NCI-H2081 (cell line): ENCODE measurements around the gene FLT4.
"Not testable (repeated sequence)": the region's sequence is repeated elsewhere in the genome, so short reads cannot be mapped to it uniquely, and the experiment has no call there.

Experiments
- DNase-seq, 2 experiments: peaks; one replicate each; lab custom pipeline; 2025; lab: John Stamatoyannopoulos, UW

Gene FLT4

GRCh38 chr5:180649297-180650039, at the start of gene FLT4:
Gene FLT4 (minus strand): TSS chr5:180649600. CDS start chr5:180649545, 55 bp downstream.
- no peak for DNase-seq

DNA sequence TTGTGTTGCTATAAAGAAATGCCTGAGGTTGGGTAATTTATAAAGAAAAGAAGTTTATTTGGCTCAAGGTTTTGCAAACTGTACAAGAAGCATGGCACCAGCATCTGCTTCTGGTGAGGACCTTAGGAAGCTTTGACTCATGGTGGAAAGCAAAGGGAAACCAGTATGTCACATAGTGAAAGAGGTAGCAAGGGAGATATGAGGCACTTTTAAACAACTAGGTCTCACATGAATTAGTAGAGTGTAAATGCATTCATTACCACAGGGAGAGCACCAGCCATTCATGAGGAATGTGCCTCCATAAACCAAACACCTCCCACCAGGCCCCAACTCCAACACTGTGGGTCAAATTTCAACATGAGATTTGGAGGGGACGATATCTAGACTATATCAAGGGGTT, 49.6 kb upstream of the FLT4 start:
- DNase-seq: no peak

GRCh38 chr5:180696116-180696515, 46.7 kb upstream of the FLT4 start:
- DNase-seq: no peak

DNA sequence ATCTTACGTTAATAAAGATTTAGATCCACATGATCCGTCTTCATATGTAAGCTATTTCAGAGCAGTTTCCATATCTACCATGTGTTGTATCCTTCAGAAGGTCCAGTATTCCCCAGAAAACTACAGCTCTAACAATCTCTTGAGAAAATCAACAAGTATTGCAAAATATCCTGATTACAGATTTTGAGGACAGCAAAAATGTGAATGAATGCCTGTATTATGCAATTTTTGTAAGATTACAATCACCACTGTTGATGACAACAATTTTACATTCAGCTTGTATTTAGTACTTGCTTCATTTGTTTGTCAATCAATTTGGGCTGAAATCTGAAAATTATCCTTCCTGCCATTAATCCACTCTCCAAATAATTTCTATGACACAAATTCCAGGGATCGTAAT, 43.0 kb upstream of the FLT4 start:
- no peak for DNase-seq

DNA sequence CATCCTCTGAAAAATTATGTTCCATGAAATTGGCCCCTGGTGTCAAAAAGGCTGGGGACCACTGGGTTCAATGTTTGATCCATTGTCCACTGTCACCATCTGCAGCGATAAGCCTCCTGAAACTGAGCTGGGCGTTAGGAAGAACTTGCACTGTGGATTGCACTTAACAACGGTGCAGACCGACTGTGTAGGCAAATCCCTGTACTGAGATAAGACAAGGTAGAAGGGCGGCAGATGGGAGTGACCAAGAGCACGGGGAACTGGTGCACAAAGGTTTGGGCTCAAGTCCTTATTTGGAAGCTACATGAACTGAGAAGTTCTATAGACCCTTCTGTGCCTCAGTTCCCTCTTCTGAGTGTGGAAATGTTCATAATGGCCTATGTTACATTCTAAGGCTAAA, 41.6 kb upstream of the FLT4 start:
- DNase-seq: no peak

- no peak for DNase-seq
These were observed 41.2 kb upstream of the FLT4 start for GRCh38 chr5:180690562-180690961.

- no peak for DNase-seq
These were observed 40.4 kb upstream of the FLT4 start for GRCh38 chr5:180689775-180690174.

DNA sequence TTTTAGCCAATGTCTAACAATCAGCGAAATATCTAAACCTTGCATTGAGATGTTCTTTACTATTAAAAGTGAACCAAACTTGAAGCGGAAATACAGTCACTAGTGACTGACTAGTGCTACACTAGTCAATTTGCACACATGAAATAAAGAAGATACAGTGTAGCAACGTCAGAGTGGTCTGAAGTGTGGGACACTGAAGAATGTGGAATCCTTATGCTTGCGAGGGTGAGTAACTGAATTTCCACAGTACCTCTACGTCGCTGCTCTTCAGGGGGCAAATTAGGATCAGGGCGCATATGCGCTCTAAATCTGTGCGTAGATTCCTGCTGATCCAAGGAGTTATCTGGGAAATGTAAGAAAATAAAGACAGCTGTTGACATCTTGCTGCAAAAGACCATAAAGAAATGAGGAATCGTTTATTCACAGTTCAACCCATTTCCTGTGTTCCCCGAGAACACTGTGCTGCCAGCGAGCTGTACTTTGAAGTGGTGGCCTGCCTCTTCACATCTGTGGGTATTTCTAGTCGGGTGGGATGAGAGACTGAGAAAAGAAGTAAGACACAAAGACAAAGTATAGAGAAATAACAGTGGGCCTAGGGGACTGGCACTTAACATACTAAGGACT, 39.8 kb upstream of the FLT4 start:
- no peak for DNase-seq

- no peak for DNase-seq
These were observed 39.1 kb upstream of the FLT4 start for GRCh38 chr5:180688330-180689070.

GRCh38 chr5:180686799-180687198, 37.4 kb upstream of the FLT4 start:
- DNase-seq: not testable (repeated sequence)

DNA sequence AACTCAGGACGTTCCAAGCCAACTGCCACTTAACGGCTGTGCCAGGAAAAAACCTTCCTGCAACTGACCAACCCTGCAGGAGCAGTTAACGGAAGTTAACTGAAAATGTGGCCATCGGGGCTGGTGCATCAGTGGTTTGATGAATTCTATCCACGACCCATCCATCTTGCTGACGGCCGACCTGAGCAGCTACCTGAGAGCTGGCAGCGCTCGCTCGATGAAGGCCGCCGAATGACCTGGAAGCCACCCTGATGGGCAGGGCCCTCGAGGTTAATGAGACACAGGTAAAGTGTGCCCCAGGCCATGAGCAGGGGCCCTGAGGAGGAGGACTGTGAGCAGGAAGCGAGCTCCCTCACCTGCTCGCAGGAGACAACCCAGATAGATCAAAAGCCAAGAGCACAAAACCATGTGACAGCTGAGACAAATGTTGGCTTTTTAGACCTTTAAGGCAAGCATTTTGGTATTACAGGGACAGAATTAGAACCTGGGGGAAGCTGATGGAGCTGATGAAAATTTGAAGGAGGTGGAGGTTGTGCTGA, 35.3 kb upstream of the FLT4 start:
- DNase-seq: no peak

DNA sequence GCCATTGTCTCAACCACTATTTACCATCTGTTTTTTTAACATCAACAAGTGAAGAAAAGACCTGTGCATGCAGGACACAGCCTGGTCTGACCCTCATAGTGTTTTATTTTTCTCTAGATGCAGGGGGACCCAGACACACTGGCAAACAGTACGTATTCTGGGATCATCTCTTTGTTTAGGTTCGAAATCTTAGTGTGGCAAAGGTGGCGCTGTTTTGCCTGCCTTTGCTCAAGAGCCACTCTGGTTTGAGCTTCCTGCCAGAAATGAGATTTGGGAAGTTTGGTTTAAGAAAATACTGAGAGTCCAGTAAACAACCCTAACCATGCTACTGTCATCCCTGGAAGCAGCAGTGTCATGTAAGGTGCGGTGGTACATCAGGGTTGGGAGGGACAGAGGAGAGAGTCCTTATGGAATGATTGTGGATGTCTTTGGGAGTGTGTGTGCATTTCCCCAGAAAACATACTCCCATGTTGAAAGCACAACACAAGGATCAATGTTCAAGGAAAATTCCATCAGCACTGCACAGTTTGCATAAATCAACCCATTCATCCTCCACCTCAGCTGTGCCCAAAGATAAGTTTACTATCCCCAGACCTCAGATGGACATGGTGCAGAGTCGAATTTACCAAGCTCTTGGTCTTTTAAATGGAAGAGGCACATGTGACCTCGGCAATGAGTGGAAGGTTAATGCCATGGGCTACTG, 34.0 kb upstream of the FLT4 start:
- DNase-seq: no peak

DNA sequence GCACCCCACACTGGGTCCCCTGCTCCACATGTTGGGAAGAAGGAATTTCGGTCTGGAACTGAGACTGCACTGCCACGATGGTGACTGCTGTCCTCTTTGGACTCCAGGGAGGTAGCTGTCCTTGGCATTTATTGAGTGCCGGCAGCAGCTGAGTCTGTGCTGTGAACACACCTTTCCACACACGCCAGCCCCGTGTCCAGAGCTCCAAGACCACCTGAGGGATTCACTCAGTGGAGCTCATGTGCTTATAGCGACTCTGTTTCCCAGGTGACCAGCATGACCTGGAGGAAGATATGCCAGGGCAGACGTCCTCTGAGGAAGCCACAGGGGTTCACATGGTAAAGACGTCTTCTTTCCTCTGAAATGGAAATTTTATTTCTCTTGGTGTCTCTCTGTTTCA, 33.2 kb upstream of the FLT4 start:
- DNase-seq: no peak

GRCh38 chr5:180682008-180682407, 32.6 kb upstream of the FLT4 start:
- DNase-seq: not testable (repeated sequence)

DNA sequence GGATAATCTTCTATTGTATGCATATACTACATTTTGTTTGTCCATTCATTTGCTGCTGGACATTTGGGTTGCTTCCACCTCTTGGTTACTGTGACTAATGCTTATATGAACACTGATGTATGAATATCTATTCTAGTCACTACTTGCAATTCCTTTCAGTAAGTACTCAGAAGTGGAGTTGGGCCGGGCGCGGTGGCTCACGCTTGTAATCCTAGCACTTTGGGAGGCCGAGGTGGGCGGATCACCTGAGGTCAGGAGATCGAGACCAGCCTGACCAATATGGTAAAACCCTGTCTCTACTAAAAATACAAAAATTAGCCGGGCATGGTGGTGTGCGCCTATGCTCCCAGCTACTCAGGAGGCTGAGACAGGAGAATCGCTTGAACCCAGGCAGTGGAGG, 28.9 kb upstream of the FLT4 start:
- not testable (repeated sequence) for DNase-seq

DNA sequence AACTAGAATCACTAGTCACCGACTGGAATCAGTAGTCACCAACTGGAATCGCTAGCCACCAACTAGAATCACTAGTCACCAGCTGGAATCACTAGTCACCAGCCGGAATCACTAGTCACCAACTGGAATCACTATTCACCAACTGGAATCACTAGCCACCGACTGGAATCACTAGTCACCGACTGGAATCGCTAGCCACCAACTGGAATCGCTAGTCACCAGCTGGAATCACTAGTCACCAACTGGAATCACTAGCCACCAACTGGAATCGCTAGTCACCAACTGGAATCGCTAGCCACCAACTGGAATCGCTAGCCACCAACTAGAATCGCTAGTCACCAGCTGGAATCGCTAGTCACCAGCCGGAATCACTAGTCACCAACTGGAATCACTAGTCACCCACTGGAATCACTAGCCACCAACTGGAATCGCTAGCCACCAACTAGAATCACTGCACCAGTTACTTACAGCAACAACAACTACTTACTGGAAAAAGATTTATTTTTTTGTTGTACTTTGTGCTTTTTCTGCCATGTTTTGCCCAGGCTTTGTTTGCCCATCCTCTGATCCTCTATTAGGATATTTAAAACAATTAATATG, 25.7 kb upstream of the FLT4 start:
- DNase-seq: no peak

DNA sequence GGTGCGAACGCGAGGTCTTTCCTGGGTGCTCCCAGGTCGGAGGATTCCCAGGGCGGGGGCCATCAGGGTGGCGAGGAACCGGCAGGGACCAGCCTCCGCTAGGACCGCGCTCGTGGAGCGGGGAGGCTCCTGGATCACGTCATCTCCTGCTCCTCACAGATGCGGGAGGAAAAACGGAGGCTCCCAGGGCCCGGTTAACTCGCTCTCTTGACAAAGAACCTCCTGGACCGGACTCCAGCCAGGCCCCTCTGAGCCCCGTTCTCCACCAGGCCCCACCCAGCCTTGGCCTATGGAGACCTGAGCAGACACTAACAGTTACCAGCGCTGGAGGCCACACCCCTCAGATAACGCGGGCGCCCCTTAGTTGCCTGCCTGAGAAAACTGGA, 24.7 kb upstream of the FLT4 start:
- DNase-seq: not testable (repeated sequence)

- no peak for DNase-seq
These were observed 24.1 kb upstream of the FLT4 start for GRCh38 chr5:180673371-180674089.

GRCh38 chr5:180671958-180672524, 22.6 kb upstream of the FLT4 start:
- DNase-seq: not testable (repeated sequence)

GRCh38 chr5:180670586-180671359, 21.4 kb upstream of the FLT4 start:
- peak; percentile 25 to 51 for DNase-seq
